PC-3 (cell line): Measurements from ENCODE around the gene ERMARD. TPM values are rescaled to one million over a fixed set of nuclear protein-coding genes. Genes with fewer than 3 reads are reported as not detected.

ENCODE experiments used
- ATAC-seq: fragments of 200-7000 bp; cut with Tn5 transposase; 2 replicates; pipeline ENCODE4 v1.9.1; 2020; ENCODE audit warnings: mild to moderate bottlenecking, moderate library complexity
- BruUV-seq: library from RNA; stranded (reverse); fragments of 400-500 nt; replicated peaks from 2 replicates; lab custom pipeline; 2021; lab: Mats Ljungman, UMichigan
- CTCF ChIA-PET: fragments of 300-600 bp; sonication (Branson Sonifier 250); formaldehyde crosslinking; loops from one replicate; lab custom pipeline; 2022; ENCODE audit warnings: antibody characterized with exemption; lab: Charles Lee
- POLR2A ChIA-PET: fragments of 300-600 bp; sonication (Branson Sonifier 250); formaldehyde crosslinking; loops from one replicate; lab custom pipeline; 2022; ENCODE audit warnings: antibody characterized with exemption; ENCODE audit not compliant: unreplicated experiment; lab: Charles Lee
- DNase-seq: peaks from one replicate; pipeline ENCODE4 v3.0.0-alpha.2; 2015
- H2AFZ ChIP-seq: fragments of 300-600 bp; sonication (generic); 2 replicates; pipeline ENCODE4 v1.6.0; 2016; ENCODE audit warnings: antibody characterized with exemption, low read length
- H3F3A ChIP-seq: fragments of 300-600 bp; sonication (generic); one replicate; pipeline ENCODE4 v1.6.0; 2017; ENCODE audit warnings: antibody characterized with exemption, low read length, control low read depth, mild to moderate bottlenecking; ENCODE audit not compliant: unreplicated experiment
- H3K27ac ChIP-seq: fragments of 300-600 bp; sonication (generic); 2 replicates; pipeline ENCODE4 v1.5.1; 2016; ENCODE audit warnings: mild to moderate bottlenecking, low read length
- H3K27me3 ChIP-seq: fragments of 300-600 bp; sonication (generic); 2 replicates; pipeline ENCODE4 v1.6.1; 2016; ENCODE audit warnings: low read length, mixed read lengths
- H3K36me3 ChIP-seq: fragments of 300-600 bp; sonication (generic); 2 replicates; pipeline ENCODE4 v1.6.1; 2016; ENCODE audit warnings: low read depth, mixed run types, low read length, mixed read lengths
- H3K4me1 ChIP-seq: fragments of 300-600 bp; sonication (generic); 2 replicates; pipeline ENCODE4 v1.5.1; 2016; ENCODE audit warnings: low read length; ENCODE audit not compliant: insufficient read depth
- H3K4me2 ChIP-seq: fragments of 300-600 bp; sonication (generic); 2 replicates; pipeline ENCODE4 v1.6.0; 2016; ENCODE audit warnings: low read length
- H3K4me3 ChIP-seq: fragments of 300-600 bp; sonication (generic); 2 replicates; pipeline ENCODE4 v1.5.1; 2016; ENCODE audit warnings: mild to moderate bottlenecking, low read length, mixed read lengths
- H3K79me2 ChIP-seq: fragments of 300-600 bp; sonication (generic); 2 replicates; pipeline ENCODE4 v1.6.1; 2017; ENCODE audit warnings: low read length, mixed read lengths
- H3K9ac ChIP-seq: fragments of 300-600 bp; sonication (generic); 2 replicates; pipeline ENCODE4 v1.6.0; 2016; ENCODE audit warnings: mild to moderate bottlenecking, low read length
- H3K9me2 ChIP-seq: fragments of 300-600 bp; sonication (generic); replicated peaks from 2 replicates; pipeline ENCODE4 v1.6.1; 2016; ENCODE audit warnings: mixed run types, low read length, mixed read lengths
- H3K9me3 ChIP-seq: fragments of 300-600 bp; sonication (generic); 2 replicates; pipeline ENCODE4 v1.6.1; 2016; ENCODE audit warnings: low read length, mixed read lengths
- H4K20me1 ChIP-seq: fragments of 300-600 bp; sonication (generic); 2 replicates; pipeline ENCODE4 v1.6.1; 2016; ENCODE audit warnings: low read length, mixed read lengths
- EZH2 ChIP-seq: fragments of 300-600 bp; sonication (generic); IDR thresholded peaks from one replicate; pipeline ENCODE4 v1.6.1; 2017; ENCODE audit warnings: antibody characterized with exemption, mild to moderate bottlenecking, low read length; ENCODE audit not compliant: unreplicated experiment
- EZH2phosphoT487 ChIP-seq: fragments of 300-600 bp; sonication (generic); IDR thresholded peaks from 2 replicates; pipeline ENCODE4 v1.6.1; 2018; ENCODE audit warnings: mild to moderate bottlenecking, antibody characterized with exemption, low read length, borderline replicate concordance
- intact Hi-C: fragments of 100-400 bp; cut with micrococcal nuclease; formaldehyde crosslinking; loops from 2 replicates; pipeline ENCODE4 v1.9.0; 2023
- total RNA-seq: library from RNA; depleted of rRNA; stranded (reverse); fragments of >200 nt; gene quantifications from 2 replicates; pipeline ENCODE4 v1.2.3, GENCODE V29; 2014
- TF ChIP-seq, protein P1 (sequence below): fragments of 300-600 bp; sonication (generic); conservative IDR thresholded peaks from 2 replicates; pipeline ENCODE4 v1.5.1; 2017; ENCODE audit warnings: antibody characterized with exemption, low read depth, mild to moderate bottlenecking, low read length

Gene ERMARD
- total RNA-seq, 1 experiment from 2014 or later, result 16.3 TPM

DNA sequence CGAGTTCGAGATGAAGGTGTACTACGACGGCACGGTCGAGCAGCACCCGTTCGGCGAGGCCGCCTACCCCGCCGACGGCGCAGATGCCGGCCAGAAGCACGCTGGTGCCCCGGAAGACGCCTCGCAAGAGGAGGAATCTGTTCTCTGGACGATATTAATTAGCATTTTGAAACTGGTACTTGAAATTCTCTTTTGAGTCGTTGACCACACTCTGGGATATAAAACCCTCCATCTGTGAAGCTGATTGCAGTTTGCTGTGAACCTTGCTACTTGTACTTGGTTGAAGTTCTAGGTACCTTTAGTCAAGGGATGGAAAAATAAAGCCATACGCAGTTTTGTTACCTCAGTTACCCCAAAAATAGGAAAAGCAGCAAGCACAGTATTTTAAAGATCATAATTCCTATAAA is 48.6 kb upstream of the ERMARD start:
- H3K27ac ChIP-seq, result 0 out of 2 replicates have a peak overlapping the region, but pooled peaks have one; percentile 75
- peak overlapping the region; percentile 98 for H3K9ac ChIP-seq
- H3F3A ChIP-seq, result no peaks in the 10 kb centered on the region
- ATAC-seq (no peak), DNase-seq (no peak)
- ChIA-PET POLR2A (no interaction called here), CTCF (no interaction called here)
- TF ChIP-seq EZH2phosphoT487, result no peak
- no peak for TF ChIP-seq EZH2
- peaks cover 23% of the 10 kb centered on the region for H4K20me1 ChIP-seq
- peak overlapping the region; percentile 98 for H3K4me3 ChIP-seq
- peaks cover 23% of the 10 kb centered on the region for H3K4me1 ChIP-seq
- intact Hi-C loops, result loop anchor here (2.0 to 5.0 kb wide), 2 partner anchors 20 to 49 kb away; partner anchors contain the start of genes DYNLT2 and ERMARD
- H3K9me2 ChIP-seq, result no peaks in the 10 kb centered on the region
- H3K36me3 ChIP-seq, result no peaks in the 10 kb centered on the region; the same call in 1 of the 2 replicates
- H2AFZ ChIP-seq, result 0 out of 2 replicates have a peak overlapping the region, but pooled peaks have one; percentile 65
- no peaks in the 10 kb centered on the region for H3K27me3 ChIP-seq
- H3K4me2 ChIP-seq, result peak overlapping the region; percentile 96
- no TSS peak for BruUV-seq
- peaks cover 62% of the 10 kb centered on the region for H3K79me2 ChIP-seq
- no peaks in the 10 kb centered on the region for H3K9me3 ChIP-seq

DNA sequence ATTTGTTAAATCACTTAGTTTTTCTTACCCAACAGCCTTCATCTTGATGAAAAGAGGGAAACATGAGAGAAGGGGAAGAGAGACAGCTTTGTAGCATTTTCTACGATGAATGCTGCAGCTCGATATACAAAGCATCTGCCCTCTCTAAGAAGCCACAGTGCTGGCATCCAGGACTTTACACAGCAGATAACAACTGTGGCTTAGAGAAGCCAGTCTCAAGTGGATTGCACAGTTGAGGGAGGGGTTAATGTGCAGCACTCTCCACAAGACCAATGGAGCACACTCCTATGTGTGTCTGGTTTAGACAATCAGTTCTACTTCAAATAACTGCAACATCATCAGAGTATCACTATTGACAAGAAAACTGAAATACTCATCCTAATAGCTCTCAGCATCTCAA is 43.6 kb upstream of the ERMARD start:
- H3K27me3 ChIP-seq, result no peaks in the 10 kb centered on the region
- H3K4me2 ChIP-seq, result no peak overlapping the region
- H4K20me1 ChIP-seq, result peaks cover 22% of the 10 kb centered on the region
- ATAC-seq (no peak), DNase-seq (no peak)
- ChIA-PET POLR2A (no interaction called here), CTCF (no interaction called here)
- peaks cover 31% of the 10 kb centered on the region for H3K79me2 ChIP-seq
- H2AFZ ChIP-seq, result no peak overlapping the region
- no peaks in the 10 kb centered on the region for H3K9me3 ChIP-seq
- H3F3A ChIP-seq, result no peaks in the 10 kb centered on the region
- TF ChIP-seq, protein P1, sequence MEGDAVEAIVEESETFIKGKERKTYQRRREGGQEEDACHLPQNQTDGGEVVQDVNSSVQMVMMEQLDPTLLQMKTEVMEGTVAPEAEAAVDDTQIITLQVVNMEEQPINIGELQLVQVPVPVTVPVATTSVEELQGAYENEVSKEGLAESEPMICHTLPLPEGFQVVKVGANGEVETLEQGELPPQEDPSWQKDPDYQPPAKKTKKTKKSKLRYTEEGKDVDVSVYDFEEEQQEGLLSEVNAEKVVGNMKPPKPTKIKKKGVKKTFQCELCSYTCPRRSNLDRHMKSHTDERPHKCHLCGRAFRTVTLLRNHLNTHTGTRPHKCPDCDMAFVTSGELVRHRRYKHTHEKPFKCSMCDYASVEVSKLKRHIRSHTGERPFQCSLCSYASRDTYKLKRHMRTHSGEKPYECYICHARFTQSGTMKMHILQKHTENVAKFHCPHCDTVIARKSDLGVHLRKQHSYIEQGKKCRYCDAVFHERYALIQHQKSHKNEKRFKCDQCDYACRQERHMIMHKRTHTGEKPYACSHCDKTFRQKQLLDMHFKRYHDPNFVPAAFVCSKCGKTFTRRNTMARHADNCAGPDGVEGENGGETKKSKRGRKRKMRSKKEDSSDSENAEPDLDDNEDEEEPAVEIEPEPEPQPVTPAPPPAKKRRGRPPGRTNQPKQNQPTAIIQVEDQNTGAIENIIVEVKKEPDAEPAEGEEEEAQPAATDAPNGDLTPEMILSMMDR, result no peak
- TF ChIP-seq EZH2 (no peak), EZH2phosphoT487 (no peak)
- no peak overlapping the region for H3K4me3 ChIP-seq
- intact Hi-C loops, result no loop called here
- no TSS peak for BruUV-seq
- H3K4me1 ChIP-seq, result peaks cover 23% of the 10 kb centered on the region
- no peaks in the 10 kb centered on the region; the same call in 1 of the 2 replicates for H3K36me3 ChIP-seq
- H3K9me2 ChIP-seq, result no peaks in the 10 kb centered on the region
- H3K27ac ChIP-seq, result no peak overlapping the region
- no peak overlapping the region for H3K9ac ChIP-seq

DNA sequence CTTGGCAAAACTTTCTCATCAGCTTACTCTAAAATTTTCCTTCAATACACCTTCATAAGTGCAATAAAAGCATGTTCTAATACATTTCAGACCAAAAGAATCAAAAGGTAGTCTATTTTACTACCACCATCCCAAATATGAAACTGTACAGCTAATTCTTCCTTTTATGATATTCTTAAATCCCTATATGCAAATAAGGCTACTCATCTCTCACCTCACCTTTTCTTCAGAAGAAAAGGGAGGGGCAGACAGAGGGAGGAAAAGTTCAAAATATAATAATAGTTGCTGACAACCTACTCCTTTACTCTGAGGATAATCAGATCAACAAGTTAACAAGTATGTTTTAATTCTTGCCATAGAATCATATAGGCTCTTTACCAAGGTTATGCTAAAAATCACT is 42.1 kb upstream of the ERMARD start:
- no TSS peak for BruUV-seq
- POLR2A ChIA-PET, result no interaction called here
- CTCF ChIA-PET, result no interaction called here

More for the DNA sequence above, 42.1 kb upstream of the ERMARD start:
- H3K4me3 ChIP-seq, result no peak overlapping the region
- no peaks in the 10 kb centered on the region; the same call in 1 of the 2 replicates for H3K36me3 ChIP-seq
- peaks cover 11% of the 10 kb centered on the region for H3K4me1 ChIP-seq
- no peak overlapping the region for H3K9ac ChIP-seq
- no peak overlapping the region for H3K4me2 ChIP-seq
- no peaks in the 10 kb centered on the region for H3F3A ChIP-seq
- DNase-seq (no peak), ATAC-seq (no peak)
- no peaks in the 10 kb centered on the region for H3K27me3 ChIP-seq
- H3K79me2 ChIP-seq, result peaks cover 16% of the 10 kb centered on the region
- no peak overlapping the region for H2AFZ ChIP-seq
- intact Hi-C loops, result no loop called here
- H4K20me1 ChIP-seq, result peaks cover 7% of the 10 kb centered on the region; the same call in 1 of the 2 replicates
- H3K27ac ChIP-seq, result no peak overlapping the region
- H3K9me3 ChIP-seq, result no peaks in the 10 kb centered on the region
- no peaks in the 10 kb centered on the region for H3K9me2 ChIP-seq
- no peak for TF ChIP-seq EZH2
- TF ChIP-seq, protein P1, result no peak
- no peak for TF ChIP-seq EZH2phosphoT487
